Psoas muscle (tissue), 8 donors: ENCODE measurements around the gene CRHR2. TPM values are rescaled to one million over a fixed set of nuclear protein-coding genes. Genes with fewer than 3 reads are reported as not detected.
"Not testable (repeated sequence)": the region's sequence is repeated elsewhere in the genome, so short reads cannot be mapped to it uniquely, and the experiment has no call there.

Experiments
- ATAC-seq, 4 donors: fragments of 200-7000 bp; cut with Tn5 transposase; one replicate each; pipeline ENCODE4 v1.9.1; 2020; ENCODE audit warnings: moderate library complexity in 3 of 4, mild to moderate bottlenecking in 2 of 4
- DNase-seq, 2 donors: peaks; one replicate each; pipeline ENCODE4 v3.0.0-alpha.2; 2020
- H3K27ac ChIP-seq: fragments of 200-600 bp; one replicate; pipeline ENCODE4 v1.8.0; 2022
- H3K27me3 ChIP-seq, 3 donors: fragments of 200-600 bp in 1 of 3; one replicate each; pipeline versions ENCODE4 v1.6.1 to v1.8.0; 2013 to 2022; ENCODE audit warnings: low read length in 2 of 3, mild to moderate bottlenecking in 2 of 3, moderate library complexity in 1 of 3; ENCODE audit not compliant: insufficient read depth in 3 of 3
- H3K36me3 ChIP-seq, 2 donors: fragments of 200-600 bp in 1 of 2; one replicate each; pipeline versions ENCODE4 v1.6.1 to v1.8.0; 2013 to 2022; ENCODE audit warnings: low read depth in 1 of 2, mild to moderate bottlenecking in 1 of 2, moderate library complexity in 1 of 2; ENCODE audit not compliant: insufficient read depth in 1 of 2
- H3K4me1 ChIP-seq: fragments of 200-600 bp; one replicate; pipeline ENCODE4 v1.8.0; 2022
- H3K4me3 ChIP-seq: fragments of 200-600 bp; one replicate; pipeline ENCODE4 v1.8.0; 2022; ENCODE audit warnings: mild to moderate bottlenecking
- H3K9me3 ChIP-seq: fragments of 200-600 bp; one replicate; pipeline ENCODE4 v1.8.0; 2022
- CTCF ChIP-seq: fragments of 200-600 bp; IDR thresholded peaks from one replicate; pipeline ENCODE4 v1.8.0; 2022; ENCODE audit warnings: antibody characterized with exemption
- whole genome bisulfite sequencing, 3 donors: extraction: QIAGEN DNeasy Blood & Tissue Kit; methylation state at CpG; one replicate each; pipeline versions ENCODE4 v1.1.6 to v1.1.7; 2013; 5-methylcytosine and 5-hydroxymethylcytosine counted together
- intact Hi-C, 2 donors: fragments of 100-400 bp; cut with DNase I; formaldehyde crosslinking; loops; one replicate each; pipeline versions ENCODE4 v1.11.0 to v1.14.2; 2022
- polyA plus RNA-seq, 3 donors: library from polyadenylated mRNA; stranded (reverse); fragments of 200-250 nt; gene quantifications; one replicate each; pipeline ENCODE4 v1.2.3, GENCODE V29; 2013
- total RNA-seq, 4 donors: library from RNA; stranded (reverse); fragmentation: NEBNext Ultra II Directional in 2 of 4; extraction: Animal tissue kit (Norgen Biotek cat#: 25700) in 2 of 4; gene quantifications; one replicate each; pipeline versions ENCODE4 v1.2.1 to v1.2.4, GENCODE V29; 2021 to 2023
- donor health status: healthy with polysubstance abuse.
- donor health status: DM: no; HTN: no; CAD: no; lungs with moderate emphysema.
- donor health status: Bipolar disorder and iron deficiency.
- donor health status: healthy.
- donor health status: DM: yes; HTN: yes; CAD: no.
- donor health status: DM: no; HTN: no; CAD: no.
- donor health status: DM: no; HTN: no; CAD: no.
- donor health status: DM: yes; HTN: yes; CAD: no.

Gene CRHR2
- total and polyA plus RNA-seq, 7 donors, result 0.09 to 1.3 (median 0.34) TPM

- intact Hi-C loops, result no loop called here
- Histone ChIP-seq H3K4me1 (no peaks in the 10 kb centered on the region), H3K27me3 (no peaks in the 10 kb centered on the region), H3K9me3 (peaks cover under 1% of the 10 kb centered on the region), H3K36me3 (no peaks in the 10 kb centered on the region), H3K4me3 (no peak overlapping the region), H3K27ac (no peak overlapping the region)
- 60 to 70% (median 68%) methylated on average over 4 of the region's 4 CpGs for WGBS, 3 donors
- TF ChIP-seq CTCF, result no peak
- ATAC-seq (no peak), DNase-seq (no peak)
These were observed 41.5 kb upstream of the CRHR2 start for GRCh38 chr7:30723776-30724175.

DNA sequence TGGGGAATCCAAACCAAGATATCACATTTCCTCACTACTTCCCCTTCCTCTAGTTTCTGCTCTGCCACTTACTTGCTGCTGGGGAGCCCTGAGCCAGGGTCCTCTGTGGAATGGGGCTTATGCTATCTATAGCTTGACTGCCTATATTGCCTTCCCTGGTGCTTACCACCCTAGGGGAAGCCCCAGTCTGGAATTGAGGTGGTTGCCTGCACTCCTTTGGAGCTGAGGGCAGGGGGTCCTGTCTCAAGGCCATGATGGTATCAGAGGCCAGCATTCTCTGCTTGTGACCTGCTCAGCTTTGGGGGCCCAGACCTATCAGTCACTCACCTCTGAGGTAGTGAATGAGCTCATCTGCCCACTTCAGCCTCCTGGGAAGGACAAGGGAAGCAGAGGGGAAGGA is 40.4 kb upstream of the CRHR2 start:
- no peak overlapping the region for H3K27ac ChIP-seq
- no peak overlapping the region for H3K4me3 ChIP-seq
- intact Hi-C loops, result no loop called here
- H3K27me3 ChIP-seq, result no peaks in the 10 kb centered on the region
- peaks cover 6% of the 10 kb centered on the region for H3K9me3 ChIP-seq
- H3K4me1 ChIP-seq, result no peaks in the 10 kb centered on the region
- no peak for ATAC-seq
- no peak for DNase-seq
- H3K36me3 ChIP-seq, result no peaks in the 10 kb centered on the region
- no peak for TF ChIP-seq CTCF

DNA sequence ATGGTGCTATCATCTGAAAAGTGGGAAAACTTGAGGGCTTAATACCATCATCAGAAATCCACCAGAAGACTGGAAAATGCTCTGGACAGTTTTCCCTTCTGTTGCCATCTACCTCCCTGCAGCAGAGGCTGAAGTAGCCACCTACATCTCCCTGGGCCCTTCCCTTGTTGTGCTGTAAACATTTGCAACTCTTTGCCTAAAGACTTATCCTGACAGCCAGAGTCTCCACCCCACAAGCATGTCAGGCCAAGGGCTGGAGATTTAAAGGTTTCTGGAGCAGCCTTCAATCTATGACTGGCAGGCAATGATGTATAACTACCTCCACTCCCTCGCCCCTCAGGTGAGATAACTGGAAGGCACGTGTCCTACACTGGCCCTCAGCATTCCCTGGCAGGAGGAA is 39.9 kb upstream of the CRHR2 start:
- H3K4me3 ChIP-seq, result no peak overlapping the region
- ATAC-seq, result no peak
- H3K9me3 ChIP-seq, result peaks cover 6% of the 10 kb centered on the region
- TF ChIP-seq CTCF, result no peak
- WGBS, 3 donors, result 77 to 85% (median 79%) methylated on average over 2 of the region's 2 CpGs
- no peaks in the 10 kb centered on the region for H3K27me3 ChIP-seq
- H3K27ac ChIP-seq, result no peak overlapping the region
- intact Hi-C loops, result no loop called here
- H3K36me3 ChIP-seq, result no peaks in the 10 kb centered on the region
- no peaks in the 10 kb centered on the region for H3K4me1 ChIP-seq
- no peak for DNase-seq

- no peaks in the 10 kb centered on the region for H3K4me1 ChIP-seq
- no peaks in the 10 kb centered on the region for H3K36me3 ChIP-seq
- intact Hi-C loops, result no loop called here
- no peaks in the 10 kb centered on the region for H3K27me3 ChIP-seq
- no peak for ATAC-seq
- WGBS, 3 donors, result 88 to 94% (median 91%) methylated on average over 1 of the region's 1 CpG
- H3K4me3 ChIP-seq, result no peak overlapping the region
- DNase-seq, result no peak
- no peak overlapping the region for H3K27ac ChIP-seq
- no peak for TF ChIP-seq CTCF
- H3K9me3 ChIP-seq, result peaks cover 6% of the 10 kb centered on the region
These were observed 39.0 kb upstream of the CRHR2 start for GRCh38 chr7:30721211-30721610.

GRCh38 chr7:30719434-30719833 is 37.2 kb upstream of the CRHR2 start:
- H3K27ac ChIP-seq, H3K9me3 ChIP-seq, intact Hi-C loops, H3K36me3 ChIP-seq, ATAC-seq, H3K27me3 ChIP-seq, H3K4me3 ChIP-seq, H3K4me1 ChIP-seq, DNase-seq: not testable (repeated sequence)
- WGBS, 3 donors, result 89 to 94% (median 91%) methylated on average over 2 of the region's 2 CpGs
